ENCODE measurements around the gene PRPF38B.
A peak's percentile ranks its signal among the peaks of the same experiment; 100 is the strongest.
"Not testable (repeated sequence)": the region's sequence is repeated elsewhere in the genome, so short reads cannot be mapped to it uniquely, and the experiment has no call there.

Gene PRPF38B

DNA sequence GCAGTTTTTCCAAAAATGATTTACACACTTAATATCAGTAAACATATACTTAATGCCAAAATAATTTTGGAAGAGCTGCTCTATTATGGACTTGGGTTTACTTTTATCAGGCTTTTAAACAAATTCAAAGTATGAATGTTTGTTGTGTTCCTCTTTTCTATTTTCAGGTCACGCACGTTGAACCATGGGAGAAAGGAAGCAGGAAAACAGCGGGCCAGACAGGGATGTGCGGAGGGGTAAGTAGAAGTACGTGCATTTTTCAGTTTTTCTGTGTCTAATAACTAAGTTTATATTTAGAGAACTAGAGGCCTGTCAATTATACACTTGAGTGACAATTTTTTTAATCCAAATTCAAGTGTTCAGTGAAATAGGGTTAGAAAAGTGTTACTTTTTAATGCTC is 3.4 kb downstream of the PRPF38B start:
- Histone ChIP-seq H3K4me1 (ENCODE audit: low read depth, poor library complexity, severe bottlenecking) (peaks cover 18% of the 10 kb centered on the region), H3K27ac (no peak overlapping the region), H3K36me3 (ENCODE audit: insufficient read depth) (peaks cover 12% of the 10 kb centered on the region; the same call in 1 of the 2 replicates), H3K4me3 (IDR thresholded peaks at IDR 0.05; ENCODE audit: insufficient read depth, low read depth, low read length) (no peak overlapping the region), H2AFZ (ENCODE audit: low read depth) (no peak overlapping the region), H3K4me2 (0 out of 2 replicates have a peak overlapping the region, but pooled peaks have one; percentile 61), H3K9ac (no peak overlapping the region), H4K20me1 (ENCODE audit: insufficient read depth) (no peaks in the 10 kb centered on the region; the same call in 1 of the 2 replicates), H3K79me2 (ENCODE audit: insufficient read depth, low read depth) (peaks cover 54% of the 10 kb centered on the region), H3K27me3 (ENCODE audit: insufficient read depth, low read depth) (no peaks in the 10 kb centered on the region)
- no peak for TF ChIP-seq CTCF (conservative IDR thresholded peaks at IDR 0.05; ENCODE audit: low read depth, low read length)

GRCh38 chr1:108699375-108700332 is 7.5 kb downstream of the PRPF38B start:
- peaks cover 12% of the 10 kb centered on the region; the same call in 1 of the 2 replicates for H3K36me3 ChIP-seq (ENCODE audit: insufficient read depth)
- no peak overlapping the region for H2AFZ ChIP-seq (ENCODE audit: low read depth)
- no peak overlapping the region for H3K9ac ChIP-seq
- H3K4me1 ChIP-seq (ENCODE audit: low read depth, poor library complexity, severe bottlenecking) = peaks cover 11% of the 10 kb centered on the region
- H3K27ac ChIP-seq = no peak overlapping the region
- no peaks in the 10 kb centered on the region for H3K27me3 ChIP-seq (ENCODE audit: insufficient read depth, low read depth)
- peaks cover 21% of the 10 kb centered on the region for H3K79me2 ChIP-seq (ENCODE audit: insufficient read depth, low read depth)
- no peak for TF ChIP-seq CTCF (conservative IDR thresholded peaks at IDR 0.05; ENCODE audit: low read depth, low read length)
- H4K20me1 ChIP-seq (ENCODE audit: insufficient read depth) = no peaks in the 10 kb centered on the region
- no peak overlapping the region for H3K4me3 ChIP-seq (IDR thresholded peaks at IDR 0.05; ENCODE audit: insufficient read depth, low read depth, low read length)
- no peak overlapping the region for H3K4me2 ChIP-seq

DNA sequence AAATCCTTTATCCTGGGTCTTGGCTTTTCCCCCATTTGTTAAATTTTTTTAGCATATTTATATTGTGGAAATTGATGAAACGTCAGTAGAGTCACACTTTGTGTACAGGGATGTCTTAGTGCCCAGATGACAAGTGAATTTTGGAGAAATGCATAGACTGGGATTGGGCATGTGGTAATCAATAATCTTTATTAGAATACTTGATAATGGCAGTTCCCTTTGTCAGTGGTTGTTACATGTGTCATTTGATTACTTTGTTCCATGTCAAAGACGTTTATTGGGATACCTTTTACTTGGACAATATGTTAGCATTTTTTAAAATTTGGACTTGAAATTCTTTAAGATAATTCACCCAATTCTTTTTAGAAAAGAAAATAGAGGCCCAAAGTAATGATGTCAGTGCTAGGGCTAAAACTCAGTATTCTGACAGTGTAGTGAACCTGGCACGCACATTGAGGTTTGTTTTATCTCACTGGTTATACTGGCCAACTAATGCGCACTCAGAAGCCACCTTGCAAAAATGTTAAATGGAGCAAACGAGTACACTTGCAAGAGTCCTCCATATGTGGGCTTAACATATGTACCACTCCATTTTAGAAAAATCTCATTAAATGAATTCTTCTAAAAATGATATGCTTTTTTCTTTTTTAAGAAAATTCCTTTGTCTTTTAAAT is 9.2 kb downstream of the PRPF38B start:
- TF ChIP-seq CTCF (conservative IDR thresholded peaks at IDR 0.05; ENCODE audit: low read depth, low read length) = no peak
- peaks cover 5% of the 10 kb centered on the region; the same call in 1 of the 2 replicates for H3K79me2 ChIP-seq (ENCODE audit: insufficient read depth, low read depth)
- H3K27ac ChIP-seq = no peak overlapping the region
- no peak overlapping the region for H3K4me3 ChIP-seq (IDR thresholded peaks at IDR 0.05; ENCODE audit: insufficient read depth, low read depth, low read length)
- no peaks in the 10 kb centered on the region for H3K4me1 ChIP-seq (ENCODE audit: low read depth, poor library complexity, severe bottlenecking)
- H4K20me1 ChIP-seq (ENCODE audit: insufficient read depth) = no peaks in the 10 kb centered on the region
- H3K27me3 ChIP-seq (ENCODE audit: insufficient read depth, low read depth) = no peaks in the 10 kb centered on the region
- H3K4me2 ChIP-seq = no peak overlapping the region
- H3K36me3 ChIP-seq (ENCODE audit: insufficient read depth) = peaks cover 5% of the 10 kb centered on the region; the same call in 1 of the 2 replicates
- no peak overlapping the region for H2AFZ ChIP-seq (ENCODE audit: low read depth)
- H3K9ac ChIP-seq = no peak overlapping the region

DNA sequence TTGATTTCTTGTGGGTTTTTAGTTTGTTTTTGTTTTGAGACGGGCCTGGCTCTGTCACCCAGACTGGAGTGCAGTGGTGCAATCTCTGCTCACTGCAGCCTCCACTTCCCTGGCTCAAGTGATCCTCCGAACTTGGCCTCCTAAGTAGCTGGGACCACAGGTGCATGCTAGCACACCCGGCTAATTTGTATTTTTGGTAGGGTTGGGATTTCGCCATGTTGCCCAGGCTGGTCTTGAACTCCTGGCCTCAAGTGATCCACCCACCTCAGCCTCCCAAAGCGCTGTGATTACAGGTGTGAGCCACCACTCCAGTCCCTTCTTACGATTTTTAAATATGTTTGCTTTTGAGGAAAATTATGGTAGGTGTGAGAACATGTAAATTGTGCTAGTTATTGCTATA is 10.0 kb downstream of the PRPF38B start:
- not testable (repeated sequence) for H2AFZ ChIP-seq (ENCODE audit: low read depth); H3K4me3 ChIP-seq (IDR thresholded peaks at IDR 0.05; ENCODE audit: insufficient read depth, low read depth, low read length); H4K20me1 ChIP-seq (ENCODE audit: insufficient read depth); H3K27ac ChIP-seq; H3K4me2 ChIP-seq; H3K79me2 ChIP-seq (ENCODE audit: insufficient read depth, low read depth); H3K4me1 ChIP-seq (ENCODE audit: low read depth, poor library complexity, severe bottlenecking); H3K36me3 ChIP-seq (ENCODE audit: insufficient read depth); H3K27me3 ChIP-seq (ENCODE audit: insufficient read depth, low read depth); H3K9ac ChIP-seq
